Stimulated activated CD4-positive, alpha-beta T cell treated with anti-CD3 and anti-CD28 coated beads, Interleukin-12 subunit alpha, Interleukin-12 subunit beta, amount 100 ng/mL, for 24 hours (primary cell): ENCODE measurements around the gene ZNF628.
A peak's percentile ranks its signal among the peaks of the same experiment; 100 is the strongest.
"Not testable (repeated sequence)": the region's sequence is repeated elsewhere in the genome, so short reads cannot be mapped to it uniquely, and the experiment has no call there.

Experiments
- DNase-seq, 2 experiments: peaks; one replicate each; pipeline ENCODE4 v3.0.0-alpha.2; 2020; ENCODE audit warnings: low read depth in 2 of 2

Gene ZNF628

DNA sequence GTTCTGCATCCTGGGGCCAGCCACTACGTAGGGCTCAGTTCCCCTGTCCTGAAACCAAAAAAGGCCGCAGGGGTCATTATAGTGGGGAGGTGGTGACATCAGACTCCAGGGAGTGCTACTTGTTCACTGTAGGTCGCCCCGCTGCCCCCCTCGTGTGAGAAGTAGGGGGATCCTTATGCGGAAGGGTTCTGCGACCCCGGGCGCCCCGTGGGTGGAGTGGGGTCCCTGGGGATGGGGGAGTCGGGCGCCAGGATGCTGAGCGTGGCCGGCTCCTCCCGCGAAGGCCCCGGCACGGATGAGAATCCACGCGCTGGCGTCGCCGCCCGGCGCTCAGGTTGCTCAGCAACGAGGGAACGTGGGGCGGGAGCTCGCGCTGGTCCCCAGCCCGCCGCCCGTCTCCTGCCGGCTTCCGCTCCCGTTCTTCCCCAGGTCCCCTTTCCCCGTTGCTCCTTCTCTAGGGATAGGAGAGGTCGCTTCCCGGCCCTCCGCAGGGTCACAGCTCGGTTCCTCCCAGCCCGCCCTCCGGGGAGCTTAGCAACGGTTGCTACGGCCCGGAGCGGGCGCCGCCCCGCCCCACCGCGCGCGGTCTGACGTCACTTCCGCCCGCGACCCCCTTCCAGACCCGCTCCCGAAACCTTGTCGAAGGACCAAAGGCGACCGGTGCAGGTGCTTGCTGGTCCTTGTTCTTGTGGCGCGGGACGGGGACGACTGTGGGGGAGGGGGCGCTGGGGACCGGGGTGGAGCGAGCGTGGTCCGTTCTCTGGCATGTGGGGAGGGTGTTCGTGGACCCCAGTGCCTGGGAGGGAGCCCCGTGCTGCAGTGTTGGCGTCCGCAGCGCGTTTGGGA is 8.4 kb downstream of the ZNF628 start, which contains the start of gene NAT14:
Gene NAT14, plus strand, starts transcription at position 596 of the 846 bp plus-strand sequence. CDS start 521 bp downstream, outside the sequence.
- peak; percentile 41 to 58 for DNase-seq

DNA sequence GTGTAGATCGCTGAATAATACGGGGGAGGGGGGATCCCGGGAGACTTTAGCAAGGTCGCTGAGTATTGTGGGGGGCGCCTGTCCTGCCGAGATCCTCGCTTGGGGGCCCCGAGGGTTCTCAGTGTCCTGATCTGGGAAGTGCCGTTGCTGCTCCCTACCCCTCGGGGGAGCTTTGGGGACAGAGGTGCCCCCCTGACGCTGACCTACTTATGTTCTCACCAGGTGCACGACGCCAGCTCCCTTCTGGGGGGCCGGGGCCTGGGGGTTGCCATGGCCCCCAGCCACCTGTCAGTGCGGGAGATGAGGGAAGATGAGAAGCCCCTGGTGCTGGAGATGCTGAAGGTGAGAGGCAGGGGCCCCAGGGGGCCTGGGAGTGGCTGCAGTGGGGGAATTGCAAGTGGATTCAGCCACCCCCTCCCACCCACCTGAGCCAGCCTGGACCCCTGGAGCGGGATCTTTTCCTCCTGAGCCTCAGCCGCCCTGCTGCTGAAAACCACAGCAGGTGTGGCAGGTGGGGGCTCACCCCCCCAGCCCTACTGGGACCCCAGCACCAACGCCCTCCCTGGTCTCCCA is 9.1 kb downstream of the ZNF628 start:
- no peak for DNase-seq

GRCh38 chr19:55486043-55486970 is 9.9 kb downstream of the ZNF628 start:
- DNase-seq: no peak

DNA sequence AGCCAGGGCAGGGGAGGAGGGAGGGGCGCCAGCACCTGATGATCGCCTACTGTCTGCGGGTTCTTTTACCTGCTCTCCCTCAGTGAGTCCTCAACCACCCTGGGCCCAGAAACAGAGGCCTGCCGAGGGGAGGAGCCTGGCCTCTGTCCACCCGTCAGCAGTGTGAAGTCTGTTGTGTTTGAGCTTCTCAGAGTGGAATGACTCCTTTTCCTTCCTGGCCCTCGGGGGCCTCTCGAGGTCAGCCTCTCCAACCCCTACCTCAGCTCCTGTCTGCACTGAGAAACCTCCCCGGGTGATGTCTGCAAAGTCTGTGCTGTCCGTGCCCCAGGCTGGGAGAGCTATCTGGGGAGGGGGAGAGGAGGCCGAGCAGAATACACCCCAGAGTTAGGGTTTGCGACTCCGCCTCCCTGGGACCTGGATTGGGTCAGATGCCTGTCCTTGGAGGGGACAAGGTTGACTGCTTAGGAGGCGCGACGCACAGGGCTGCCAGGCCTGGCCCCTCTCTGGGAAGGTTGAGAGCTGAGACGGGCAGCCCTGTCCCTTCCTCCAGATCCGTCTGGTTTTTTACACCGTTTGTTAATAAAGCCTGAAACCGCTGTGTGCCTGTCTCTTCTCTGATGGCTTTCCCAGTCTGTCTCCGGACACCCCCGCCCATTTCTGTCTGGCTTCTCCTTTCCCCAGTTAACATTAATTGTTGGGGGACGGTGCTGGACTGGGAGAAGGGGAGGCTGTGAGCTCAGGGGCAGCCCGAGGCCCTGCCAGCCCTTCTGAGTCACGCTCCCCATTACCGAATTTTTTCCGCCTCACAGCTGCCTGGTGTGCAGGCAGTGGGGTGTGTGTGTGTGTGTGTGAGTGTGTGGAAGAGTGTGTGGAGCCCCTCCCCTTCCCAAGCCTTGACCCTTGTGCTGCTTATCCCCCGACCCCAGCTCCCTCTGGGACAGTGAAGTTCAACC is 10.8 kb downstream of the ZNF628 start:
- peak in 1 of 2 experiments; percentile 65 for DNase-seq

DNA sequence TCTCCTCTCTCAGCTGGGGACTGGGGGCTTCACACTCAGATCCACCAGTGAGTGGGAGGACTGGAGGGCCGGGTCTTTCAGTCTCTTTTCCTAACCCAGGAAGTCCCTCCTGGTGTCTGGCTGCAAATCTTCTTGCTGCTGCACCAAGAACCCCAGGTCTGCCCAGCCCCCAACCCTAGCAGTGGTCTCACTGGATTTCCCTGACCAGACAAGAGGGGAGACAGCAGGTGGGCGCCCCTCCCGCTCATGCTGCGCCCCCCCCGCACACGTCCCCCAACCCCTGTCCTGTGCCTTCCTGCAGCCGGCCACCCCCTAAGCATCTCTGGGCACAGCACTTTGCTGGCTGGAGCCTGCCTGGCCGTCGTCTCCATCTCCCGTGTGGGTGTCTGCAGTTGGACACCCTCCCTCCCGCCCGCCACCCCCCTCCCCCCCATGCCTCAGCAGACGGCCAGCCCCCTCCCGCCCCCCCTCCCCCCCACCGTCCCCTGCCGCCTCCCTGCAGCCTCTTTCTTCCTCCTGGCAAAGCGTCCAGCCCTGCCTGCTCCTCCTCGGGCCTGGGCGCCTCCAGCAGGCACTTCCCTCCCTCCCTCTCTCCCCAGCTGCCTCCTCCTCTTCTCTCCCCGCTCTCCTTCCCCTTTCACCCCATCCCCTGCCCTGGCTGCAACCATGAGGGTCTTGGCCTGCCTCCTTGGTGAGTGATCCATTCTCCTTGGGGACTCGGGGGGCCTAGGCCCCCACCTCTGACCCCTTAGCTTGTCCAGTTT is 11.7 kb downstream of the ZNF628 start, which contains the start of gene SSC5D:
Gene SSC5D, plus strand, starts transcription at position 513 of the 764 bp plus-strand sequence. Its CDS starts 154 bp downstream, at position 667.
- no peak for DNase-seq

DNA sequence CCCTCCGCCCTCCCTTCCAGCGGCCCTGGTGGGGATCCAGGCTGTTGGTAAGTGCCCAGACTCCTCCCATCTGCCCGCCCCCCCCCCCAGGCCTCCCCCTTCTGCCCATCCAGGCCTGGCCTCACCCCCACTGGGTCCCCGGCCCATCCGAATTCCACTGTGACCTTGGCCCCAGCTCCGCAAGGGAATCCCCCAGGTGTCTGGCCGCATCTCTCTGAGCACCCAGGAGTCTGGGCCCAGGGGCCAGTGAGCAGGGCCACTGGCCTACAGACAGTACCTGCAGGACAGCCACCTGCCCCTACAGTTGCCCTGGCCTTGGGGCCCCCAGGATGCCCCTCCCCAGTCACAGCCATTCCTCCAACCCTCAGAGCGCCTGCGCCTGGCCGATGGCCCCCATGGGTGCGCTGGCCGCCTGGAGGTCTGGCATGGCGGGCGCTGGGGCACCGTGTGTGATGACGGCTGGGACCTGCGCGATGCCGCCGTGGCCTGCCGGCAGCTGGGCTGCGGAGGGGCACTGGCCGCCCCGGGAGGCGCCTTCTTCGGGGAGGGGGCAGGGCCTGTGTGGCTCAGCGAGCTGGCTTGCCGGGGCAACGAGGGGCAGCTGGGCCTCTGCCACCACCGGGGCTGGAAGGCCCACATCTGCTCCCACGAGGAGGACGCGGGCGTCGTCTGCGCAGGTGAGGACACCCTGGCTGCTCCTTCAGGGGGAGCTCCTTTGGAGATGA is 12.7 kb downstream of the ZNF628 start:
- no peak for DNase-seq

DNA sequence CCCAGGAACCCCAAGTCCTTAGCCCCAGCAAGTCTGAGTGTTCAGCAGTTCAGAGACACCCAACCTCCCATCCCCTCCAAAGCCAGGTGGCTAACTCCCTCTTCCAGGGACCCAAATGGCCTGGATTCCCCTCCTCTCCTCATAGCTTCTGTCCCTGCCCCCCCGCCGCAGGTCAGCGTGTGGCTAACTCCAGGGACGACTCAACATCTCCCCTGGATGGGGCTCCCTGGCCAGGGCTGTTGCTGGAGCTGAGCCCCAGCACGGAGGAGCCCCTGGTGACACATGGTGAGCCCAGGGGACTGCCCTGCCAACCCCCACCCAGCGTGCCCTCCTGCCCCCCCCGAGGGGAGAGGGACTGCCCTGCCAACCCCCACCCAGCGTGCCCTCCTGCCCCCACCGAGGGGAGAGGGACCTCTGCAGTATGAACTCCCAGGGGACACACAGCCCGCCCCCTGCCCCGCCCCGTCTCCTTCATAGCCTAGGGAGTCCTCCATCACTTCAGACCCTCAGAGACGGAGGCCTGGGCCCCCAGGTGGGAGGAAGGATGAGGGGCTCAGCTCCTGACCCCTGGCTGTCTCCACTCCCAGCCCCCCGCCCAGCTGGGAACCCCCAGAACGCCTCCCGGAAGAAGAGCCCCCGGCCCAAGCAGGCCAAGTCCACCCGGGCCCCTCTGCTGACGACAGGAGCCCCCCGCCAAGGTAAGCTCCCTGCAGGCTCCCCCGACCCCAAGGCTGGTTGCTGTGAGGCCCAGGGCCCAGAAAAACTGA is 13.5 kb downstream of the ZNF628 start:
- no peak for DNase-seq

GRCh38 chr19:55490478-55491432 is 14.3 kb downstream of the ZNF628 start:
- no peak for DNase-seq

- DNase-seq: no peak
Measured at GRCh38 chr19:55491546-55492360, 15.3 kb downstream of the ZNF628 start.

DNA sequence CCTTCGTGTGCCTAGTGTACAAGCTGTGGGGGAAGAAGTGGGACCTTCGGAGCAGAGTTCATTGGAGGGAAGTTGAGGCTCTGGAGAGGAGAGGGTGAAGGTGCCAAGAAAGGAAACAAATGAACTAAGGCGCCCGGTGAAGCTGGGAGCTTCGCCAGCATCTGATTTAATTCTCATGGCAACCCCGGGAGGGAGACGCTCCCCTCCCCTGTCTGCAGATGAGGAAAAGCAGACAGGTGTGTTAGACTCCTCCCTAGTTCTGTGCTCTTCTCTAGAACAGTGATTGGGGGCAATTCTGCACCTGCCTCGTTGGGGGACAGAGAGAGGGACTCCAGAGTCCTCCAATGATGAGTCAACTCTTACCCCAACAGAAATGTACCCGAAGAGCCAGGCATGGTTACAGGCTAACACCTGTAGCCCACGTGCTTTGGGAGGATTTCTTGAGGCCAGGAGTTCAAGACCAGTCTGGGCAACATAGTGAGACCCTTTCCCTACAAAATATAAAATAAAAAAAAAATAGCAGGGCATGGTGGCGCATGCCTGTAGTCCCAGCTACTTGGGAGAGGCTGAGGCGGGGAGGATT is 16.0 kb downstream of the ZNF628 start:
- DNase-seq: no peak

GRCh38 chr19:55493052-55493644 is 16.7 kb downstream of the ZNF628 start:
- no peak for DNase-seq

DNA sequence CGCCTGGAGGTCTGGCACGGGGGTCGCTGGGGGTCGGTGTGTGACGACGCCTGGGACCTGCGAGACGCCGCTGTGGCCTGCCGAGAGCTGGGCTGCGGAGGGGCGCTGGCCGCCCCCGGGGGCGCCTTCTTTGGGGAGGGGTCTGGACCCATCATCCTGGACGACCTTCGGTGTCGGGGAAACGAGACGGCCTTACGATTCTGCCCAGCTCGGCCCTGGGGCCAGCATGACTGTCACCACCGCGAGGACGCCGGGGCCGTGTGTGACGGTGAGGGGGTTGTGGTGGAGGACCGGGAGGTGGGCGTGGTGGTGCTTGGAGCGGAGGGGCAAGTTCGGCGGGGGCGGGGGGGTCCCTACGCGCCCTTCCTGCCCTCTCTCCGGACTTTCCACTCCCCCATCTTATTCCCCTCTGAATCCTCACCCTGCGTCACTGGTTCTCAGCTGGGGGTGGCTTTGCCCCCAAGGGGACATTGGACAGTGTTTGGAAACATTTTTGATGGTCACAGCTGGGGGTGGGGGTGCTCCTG is 17.3 kb downstream of the ZNF628 start:
- no peak for DNase-seq

DNA sequence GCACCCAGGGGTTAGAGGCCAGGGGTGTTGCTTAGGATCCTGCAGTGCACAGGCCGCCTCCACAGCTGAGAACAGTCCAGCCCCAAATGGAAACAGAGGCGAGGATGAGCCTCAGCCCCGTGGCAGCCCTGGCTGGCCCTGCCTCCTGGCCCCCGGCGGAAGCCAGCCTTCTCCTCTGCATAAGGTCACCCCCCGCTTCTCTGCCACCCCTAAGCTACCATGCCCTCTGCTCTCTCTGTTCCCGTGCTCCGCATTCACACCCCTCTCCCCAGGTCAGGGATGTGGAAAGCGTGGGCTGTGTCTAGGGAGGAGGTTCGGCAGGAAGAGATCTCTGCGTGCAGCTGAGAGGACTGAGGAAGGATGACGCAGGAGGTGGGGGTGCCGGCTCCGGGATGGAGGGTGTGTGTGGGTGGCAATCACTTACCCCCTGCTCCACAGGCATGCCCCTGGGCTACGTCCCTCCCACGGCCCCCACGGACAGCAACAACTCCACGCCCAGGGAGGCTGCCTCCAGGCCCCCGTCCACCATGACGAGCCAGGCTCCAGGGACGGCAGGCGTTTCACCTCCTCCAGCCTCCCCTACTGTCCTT is 17.9 kb downstream of the ZNF628 start:
- no peak for DNase-seq

DNA sequence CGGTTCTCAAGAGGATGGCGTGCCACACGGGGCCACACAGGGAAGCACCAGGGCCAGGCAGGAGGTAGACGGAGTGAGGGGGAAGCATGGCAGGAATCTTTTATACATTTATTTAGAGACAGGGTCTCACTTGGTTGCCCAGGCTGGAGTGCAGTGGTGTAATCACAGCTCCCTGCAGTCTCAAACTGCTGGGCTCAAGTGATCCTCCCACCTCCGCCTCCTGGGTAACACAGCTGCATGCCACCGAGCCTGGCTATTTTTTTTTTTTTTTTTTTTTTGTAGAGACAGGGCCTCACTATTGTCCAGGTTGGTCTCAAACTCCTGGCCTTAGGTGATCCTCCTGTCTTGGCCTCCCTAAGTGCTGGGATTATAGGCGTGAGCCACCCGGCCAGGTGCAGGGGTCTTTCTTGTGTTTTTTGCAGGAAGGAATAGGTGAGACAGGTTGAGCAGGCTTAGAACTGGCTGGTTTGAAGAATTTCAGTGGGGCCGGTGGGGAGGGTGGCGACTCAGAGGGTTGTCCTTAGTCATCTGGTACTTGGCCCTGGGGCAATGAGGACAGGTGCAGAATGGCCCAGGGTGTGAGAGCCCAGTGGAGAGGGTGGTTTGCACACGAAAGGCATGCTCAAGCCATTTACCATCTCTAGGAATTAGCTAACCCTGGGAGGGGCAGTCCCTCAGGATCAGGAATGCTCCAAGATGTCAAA is 19.4 kb downstream of the ZNF628 start:
- no peak for DNase-seq

DNA sequence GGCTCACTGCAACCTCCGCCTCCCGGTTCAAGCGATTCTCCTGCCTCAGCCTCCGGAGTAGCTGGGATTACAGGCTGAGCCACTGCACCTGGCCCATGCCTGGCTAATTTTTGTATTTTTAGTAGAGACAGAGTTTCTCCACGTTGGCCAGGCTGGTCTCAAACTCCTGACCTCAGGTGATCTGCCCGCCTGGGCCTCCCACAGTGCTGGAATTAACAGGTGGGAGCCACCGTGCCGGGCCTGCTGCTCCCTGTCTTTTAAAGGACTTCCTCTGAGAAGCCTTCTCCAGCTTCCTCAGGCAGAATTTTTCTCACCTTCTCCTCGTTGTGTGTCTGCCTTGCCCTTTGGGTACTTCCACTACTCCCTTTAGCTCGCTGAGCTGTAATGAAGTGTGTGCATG is 20.4 kb downstream of the ZNF628 start:
- not testable (repeated sequence) for DNase-seq
